Stomach (tissue), 9 donors: ENCODE measurements around the gene CLSTN1. TPM values are rescaled to one million over a fixed set of nuclear protein-coding genes. Genes with fewer than 3 reads are reported as not detected.

Experiments used
- DNase-seq, 2 donors: peaks; one replicate each; pipeline versions ENCODE4 v3.0.0 to v3.0.0-alpha.2; 2013 to 2019
- H3K27ac ChIP-seq, 5 donors: fragments of 200-600 bp in 4 of 5; sonication (generic) in 4 of 5; one replicate each; pipeline ENCODE4 v1.5.1; 2013 to 2019; ENCODE audit warnings: mild to moderate bottlenecking in 1 of 5, moderate library complexity in 1 of 5
- H3K27me3 ChIP-seq, 3 donors: fragments of 200-600 bp; sonication (generic); one replicate each; pipeline ENCODE4 v1.5.1; 2017 to 2019; ENCODE audit warnings: mixed run types in 1 of 3
- H3K36me3 ChIP-seq, 4 donors: fragments of 200-600 bp; sonication (generic); 1 replicate in 3 of 4; 2 replicates in 1 of 4; pipeline ENCODE4 v1.5.1; 2016 to 2019
- H3K4me1 ChIP-seq, 4 donors: fragments of 200-600 bp; sonication (generic); one replicate each; pipeline ENCODE4 v1.5.1; 2016 to 2019
- H3K4me3 ChIP-seq, 4 donors: fragments of 200-600 bp; sonication (generic) in 3 of 4; one replicate each; pipeline ENCODE4 v1.5.1; 2016 to 2019; ENCODE audit warnings: mild to moderate bottlenecking in 1 of 4
- H3K9me3 ChIP-seq, 4 donors: fragments of 200-600 bp; sonication (generic); one replicate each; pipeline ENCODE4 v1.5.1; 2016 to 2019
- EP300 ChIP-seq: sonication (generic); formaldehyde crosslinking; IDR thresholded peaks from one replicate; pipeline ENCODE4 v1.6.1; 2017; ENCODE audit warnings: antibody characterized with exemption
- POLR2A ChIP-seq, 4 donors: fragments of 450-650 bp; IDR thresholded peaks; one replicate each; pipeline ENCODE4 v1.6.1; 2016; ENCODE audit warnings: antibody characterized with exemption in 4 of 4, control low read depth in 2 of 4, mild to moderate bottlenecking in 1 of 4, moderate library complexity in 1 of 4
- POLR2AphosphoS5 ChIP-seq, 3 donors: sonication (generic); formaldehyde crosslinking; IDR thresholded peaks; one replicate each; pipeline ENCODE4 v1.6.1; 2016; ENCODE audit warnings: antibody characterized with exemption in 3 of 3
- WGBS, 5 donors: extraction: QIAGEN DNeasy Blood & Tissue Kit in 3 of 5; methylation state at CpG; one replicate each; pipeline versions ENCODE4 v1.1.5 to v1.1.7; 2013 to 2018; 5-methylcytosine and 5-hydroxymethylcytosine counted together
- intact Hi-C: fragments of 100-400 bp; cut with DNase I; formaldehyde crosslinking; loops from one replicate; pipeline ENCODE4 v1.15.1; 2023; ENCODE audit warnings: low total_unique reads
- polyA plus RNA-seq, 3 donors: library from polyadenylated mRNA; stranded (reverse); fragments of 200-250 nt; gene quantifications; one replicate each; pipeline ENCODE4 v1.2.3, GENCODE V29; 2013
- total RNA-seq, 5 donors: library from RNA; depleted of rRNA; stranded (reverse); fragments of >200 nt; gene quantifications; one replicate each; pipeline versions ENCODE4 v1.1.0 to v1.2.3, GENCODE V29; 2014 to 2016
- TF ChIP-seq, protein P1 (sequence below), 7 experiments: fragments of 450-650 bp in 4 of 7; fragments of 200-600 bp in 3 of 7; sonication (generic) in 3 of 7; IDR thresholded peaks; one replicate each; pipeline ENCODE4 v1.5.1; 2016 to 2019; ENCODE audit warnings: antibody characterized with exemption in 7 of 7, control low read depth in 2 of 7, mild to moderate bottlenecking in 1 of 7
- donor health status: healthy with polysubstance abuse.
- donor health status: Bipolar disorder and iron deficiency.
- donor health status: healthy.

CLSTN1 gene
- total and polyA plus RNA-seq, 8 donors, result 10.5 to 156 (median 30.9) TPM

GRCh38 chr1:9721606-9722377 lies 102.0 kb downstream of the CLSTN1 start:
- H3K27ac ChIP-seq, result no peak overlapping the region
- peaks cover 0 to 43% (median 3%) of the 10 kb centered on the region in 4 donors for H3K4me1 ChIP-seq
- peak in 1 of 2 donors; percentile 68 for DNase-seq
- no peaks in the 10 kb centered on the region for H3K27me3 ChIP-seq
- peaks cover 25 to 76% (median 68%) of the 10 kb centered on the region in 4 donors for H3K36me3 ChIP-seq
- peaks cover 0 to 14% (median 7%) of the 10 kb centered on the region in 4 donors for H3K9me3 ChIP-seq
- TF ChIP-seq, protein P1, sequence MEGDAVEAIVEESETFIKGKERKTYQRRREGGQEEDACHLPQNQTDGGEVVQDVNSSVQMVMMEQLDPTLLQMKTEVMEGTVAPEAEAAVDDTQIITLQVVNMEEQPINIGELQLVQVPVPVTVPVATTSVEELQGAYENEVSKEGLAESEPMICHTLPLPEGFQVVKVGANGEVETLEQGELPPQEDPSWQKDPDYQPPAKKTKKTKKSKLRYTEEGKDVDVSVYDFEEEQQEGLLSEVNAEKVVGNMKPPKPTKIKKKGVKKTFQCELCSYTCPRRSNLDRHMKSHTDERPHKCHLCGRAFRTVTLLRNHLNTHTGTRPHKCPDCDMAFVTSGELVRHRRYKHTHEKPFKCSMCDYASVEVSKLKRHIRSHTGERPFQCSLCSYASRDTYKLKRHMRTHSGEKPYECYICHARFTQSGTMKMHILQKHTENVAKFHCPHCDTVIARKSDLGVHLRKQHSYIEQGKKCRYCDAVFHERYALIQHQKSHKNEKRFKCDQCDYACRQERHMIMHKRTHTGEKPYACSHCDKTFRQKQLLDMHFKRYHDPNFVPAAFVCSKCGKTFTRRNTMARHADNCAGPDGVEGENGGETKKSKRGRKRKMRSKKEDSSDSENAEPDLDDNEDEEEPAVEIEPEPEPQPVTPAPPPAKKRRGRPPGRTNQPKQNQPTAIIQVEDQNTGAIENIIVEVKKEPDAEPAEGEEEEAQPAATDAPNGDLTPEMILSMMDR (IDR thresholded peaks at IDR 0.05), result peak in 4 of 7 experiments; percentile 10 to 66 (median 54)
- TF ChIP-seq EP300, result no peak
- no peak overlapping the region for H3K4me3 ChIP-seq
- intact Hi-C loops, result no loop called here
- WGBS, 5 donors, result 67 to 91% (median 73%) methylated on average over 5 to 29 of the region's 29 CpGs

DNA sequence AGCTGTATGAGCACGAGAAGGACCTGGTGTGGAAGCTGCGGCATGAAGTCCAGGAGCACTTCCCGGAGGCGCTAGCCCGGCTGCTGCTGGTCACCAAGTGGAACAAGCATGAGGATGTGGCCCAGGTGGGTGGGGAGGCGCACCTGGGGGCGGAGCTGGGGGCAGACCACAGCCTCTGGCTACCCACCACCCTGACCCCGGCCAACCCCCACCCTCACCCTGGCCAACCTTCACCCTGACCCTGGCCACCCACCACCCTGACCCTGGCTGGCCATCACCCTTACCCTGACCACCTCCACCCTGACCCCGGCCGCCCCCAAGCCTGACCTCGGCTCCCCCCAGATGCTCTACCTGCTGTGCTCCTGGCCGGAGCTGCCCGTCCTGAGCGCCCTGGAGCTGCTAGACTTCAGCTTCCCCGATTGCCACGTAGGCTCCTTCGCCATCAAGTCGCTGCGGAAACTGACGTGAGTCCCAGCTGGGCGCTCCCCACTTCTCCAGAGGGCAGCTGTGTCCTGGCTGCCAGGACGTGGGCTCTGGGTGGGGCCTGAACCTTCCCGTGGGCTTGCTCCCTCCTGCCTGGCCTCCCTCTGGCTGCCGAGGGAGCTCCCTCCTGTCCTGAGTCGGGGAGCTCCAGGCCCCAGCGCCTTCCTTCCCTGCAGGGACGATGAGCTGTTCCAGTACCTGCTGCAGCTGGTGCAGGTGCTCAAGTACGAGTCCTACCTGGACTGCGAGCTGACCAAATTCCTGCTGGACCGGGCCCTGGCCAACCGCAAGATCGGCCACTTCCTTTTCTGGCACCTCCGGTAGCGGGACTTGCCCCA lies 102.8 kb downstream of the CLSTN1 start:
- H3K27me3 ChIP-seq, result no peaks in the 10 kb centered on the region
- WGBS, 5 donors, result 84 to 90% (median 85%) methylated on average over 17 to 34 of the region's 34 CpGs
- H3K4me3 ChIP-seq, result no peak overlapping the region
- TF ChIP-seq POLR2AphosphoS5 (IDR thresholded peaks at IDR 0.05), result no peak
- H3K27ac ChIP-seq, result no peak overlapping the region
- peaks cover 0 to 14% (median 7%) of the 10 kb centered on the region in 4 donors for H3K9me3 ChIP-seq
- DNase-seq, result no peak
- H3K4me1 ChIP-seq, result peaks cover 0 to 44% (median 3%) of the 10 kb centered on the region in 4 donors
- H3K36me3 ChIP-seq, result peaks cover 25 to 77% (median 69%) of the 10 kb centered on the region in 4 donors
- intact Hi-C loops, result no loop called here

DNA sequence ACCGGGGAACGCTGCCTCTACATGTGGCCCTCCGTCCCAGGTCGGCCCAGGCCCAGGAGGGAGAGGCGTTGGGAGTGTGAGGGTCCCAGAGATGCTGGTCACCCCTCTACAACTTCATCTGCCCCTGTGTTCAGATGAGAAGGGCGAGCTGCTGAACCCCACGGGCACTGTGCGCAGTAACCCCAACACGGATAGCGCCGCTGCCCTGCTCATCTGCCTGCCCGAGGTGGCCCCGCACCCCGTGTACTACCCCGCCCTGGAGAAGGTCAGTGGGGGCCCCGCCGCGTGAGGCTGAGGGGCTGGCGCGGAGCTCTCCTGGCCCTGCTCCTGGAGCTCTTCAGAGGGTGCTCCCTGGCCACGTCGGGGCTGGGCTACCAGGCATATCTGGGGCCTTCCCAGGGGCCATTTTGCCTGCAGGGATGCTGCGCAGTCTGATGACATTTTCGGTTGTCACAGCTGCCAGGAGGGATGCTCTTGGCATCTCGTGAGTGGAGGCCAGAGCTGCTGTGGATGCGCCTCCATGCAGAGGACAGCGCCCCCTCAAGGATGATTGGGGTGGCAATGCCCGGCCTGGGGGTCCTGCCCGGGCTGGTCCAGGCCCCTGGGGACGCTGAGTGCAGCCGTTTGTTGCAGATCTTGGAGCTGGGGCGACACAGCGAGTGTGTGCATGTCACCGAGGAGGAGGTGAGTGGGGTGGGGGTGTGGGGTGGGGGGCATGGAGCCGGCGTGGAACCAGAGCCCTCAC lies 103.6 kb downstream of the CLSTN1 start:
- intact Hi-C loops, result no loop called here
- Histone ChIP-seq H3K4me3 (no peak overlapping the region), H3K27ac (no peak overlapping the region), H3K4me1 (peaks cover 0 to 44% (median 3%) of the 10 kb centered on the region in 4 donors), H3K27me3 (no peaks in the 10 kb centered on the region), H3K36me3 (peaks cover 25 to 85% (median 75%) of the 10 kb centered on the region in 4 donors), H3K9me3 (peaks cover 0 to 14% (median 7%) of the 10 kb centered on the region in 4 donors)
- TF ChIP-seq POLR2AphosphoS5 (IDR thresholded peaks at IDR 0.05) (no peak), EP300 (no peak), POLR2A (IDR thresholded peaks at IDR 0.05) (no peak)
- TF ChIP-seq, protein P1 (IDR thresholded peaks at IDR 0.05), result no peak
- 86 to 90% (median 88%) methylated on average over 10 to 36 of the region's 36 CpGs for WGBS, 5 donors
- DNase-seq, result no peak

DNA sequence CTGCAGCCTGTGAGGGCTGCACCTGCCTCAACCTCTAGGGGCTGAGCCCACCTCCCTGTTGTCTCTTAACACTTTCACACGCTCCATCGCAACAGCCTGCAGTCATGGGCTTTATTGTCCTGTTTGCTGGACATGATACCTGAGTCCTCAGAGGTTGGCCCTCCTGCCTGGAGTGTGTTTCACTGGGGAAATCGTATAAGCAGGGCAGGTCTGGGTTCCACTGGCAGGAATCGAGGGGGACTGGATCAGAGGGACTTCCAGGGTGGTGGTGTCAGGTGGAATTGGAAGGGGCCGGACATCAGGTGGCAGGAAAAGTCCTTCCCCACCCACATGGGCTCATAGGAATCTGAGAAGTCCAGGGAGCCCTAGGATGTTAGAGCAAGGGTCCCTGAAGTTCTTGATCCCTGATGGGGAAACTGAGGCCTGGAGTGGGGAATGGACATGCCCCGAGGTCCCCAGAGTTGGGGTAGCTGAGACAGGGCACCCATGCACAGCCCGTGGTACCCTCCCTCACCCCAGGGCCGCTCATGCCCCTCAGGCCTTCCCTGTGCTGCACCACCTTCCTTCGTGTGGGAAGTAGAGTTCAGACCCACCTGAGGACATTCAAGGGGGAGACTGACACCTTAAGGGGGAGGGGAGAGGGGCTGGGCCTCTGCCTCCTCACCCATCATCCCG lies 105.6 kb downstream of the CLSTN1 start:
- Histone ChIP-seq H3K27me3 (no peaks in the 10 kb centered on the region), H3K4me3 (peak overlapping the region in 3 of 4 donors; percentile 26 to 34 (median 34)), H3K27ac (peak overlapping the region; percentile 25 to 79 (median 64)), H3K9me3 (peaks cover 0 to 6% (median 3%) of the 10 kb centered on the region in 4 donors), H3K4me1 (peaks cover 0 to 44% (median 3%) of the 10 kb centered on the region in 4 donors), H3K36me3 (peaks cover 24 to 81% (median 69%) of the 10 kb centered on the region in 4 donors)
- WGBS, 5 donors, result 78 to 86% (median 85%) methylated on average over 9 to 10 of the region's 10 CpGs
- intact Hi-C loops, result no loop called here
- no peak for DNase-seq
- TF ChIP-seq POLR2AphosphoS5 (IDR thresholded peaks at IDR 0.05) (no peak), POLR2A (IDR thresholded peaks at IDR 0.05) (no peak), EP300 (no peak)
- TF ChIP-seq, protein P1 (IDR thresholded peaks at IDR 0.05), result no peak
